GM21447 (cell line): Measurements from ENCODE around the gene EFNA3.

Experiments
- ATAC-seq: cut with Tn5 transposase; IDR thresholded peaks from one replicate; pipeline ENCODE4 v1.9.1; 2021; ENCODE audit not compliant: unreplicated experiment

Gene EFNA3

GRCh38 chr1:155128755-155129473, 50.3 kb downstream of the EFNA3 start:
- ATAC-seq: no peak

DNA sequence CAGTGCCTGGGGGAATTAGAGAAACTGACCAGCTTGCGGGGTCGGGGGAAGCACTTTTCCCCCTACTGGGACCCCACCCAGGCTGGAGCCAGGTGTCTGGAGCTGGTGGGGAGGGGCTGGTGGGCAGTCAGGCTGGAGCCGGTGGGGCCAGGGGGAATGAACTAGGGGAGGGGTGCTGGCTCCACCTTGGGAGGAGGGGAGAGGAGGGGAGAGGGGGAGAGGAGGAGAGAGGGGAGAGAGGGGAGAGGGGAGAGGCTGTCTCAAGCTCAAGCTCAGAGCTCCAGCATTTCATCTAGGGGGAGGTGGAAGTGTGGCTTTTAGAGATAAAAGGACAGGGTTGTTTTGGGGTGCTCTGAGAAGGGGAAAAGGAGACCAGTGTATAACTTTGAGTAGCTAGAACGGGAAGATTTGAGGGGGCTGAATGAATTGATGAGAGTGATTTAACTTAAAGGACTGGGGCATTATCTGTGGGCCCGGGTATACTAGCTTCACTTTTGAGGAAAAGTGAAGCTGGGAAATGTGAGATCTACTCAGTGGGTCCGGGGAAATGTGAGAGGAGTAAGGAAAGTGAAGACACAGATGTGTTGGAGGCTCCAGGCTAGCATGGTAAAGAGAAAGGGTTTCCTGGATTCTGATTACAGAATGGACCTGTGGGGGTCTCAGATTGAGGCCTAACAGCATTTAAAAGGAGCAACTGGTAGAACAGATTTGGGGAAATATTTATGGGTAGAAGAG, 51.8 kb downstream of the EFNA3 start:
- ATAC-seq: no peak

- ATAC-seq: no peak
Measured at GRCh38 chr1:155131285-155131684, 52.6 kb downstream of the EFNA3 start.

DNA sequence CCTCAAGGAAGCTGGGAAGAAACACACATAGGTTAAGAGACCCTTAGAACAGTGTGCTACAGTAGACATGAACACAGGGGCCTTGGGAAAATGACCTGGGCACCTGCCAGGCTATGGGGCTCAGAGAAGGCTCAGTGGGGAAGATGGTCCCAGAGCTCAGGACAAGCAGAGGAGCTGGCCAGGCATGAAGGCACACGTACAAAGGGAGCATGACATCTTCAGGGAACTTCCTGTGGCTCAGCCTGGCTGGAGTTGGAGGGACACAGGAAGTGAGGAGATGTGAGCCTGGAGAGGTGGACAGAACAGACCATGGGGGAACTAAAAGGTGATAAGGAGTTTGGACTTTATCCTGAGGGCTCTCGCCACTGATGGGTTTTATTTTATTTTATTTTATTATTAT, 53.2 kb downstream of the EFNA3 start:
- ATAC-seq: no peak

- ATAC-seq: no peak
Measured at GRCh38 chr1:155133799-155134281, 55.2 kb downstream of the EFNA3 start.

DNA sequence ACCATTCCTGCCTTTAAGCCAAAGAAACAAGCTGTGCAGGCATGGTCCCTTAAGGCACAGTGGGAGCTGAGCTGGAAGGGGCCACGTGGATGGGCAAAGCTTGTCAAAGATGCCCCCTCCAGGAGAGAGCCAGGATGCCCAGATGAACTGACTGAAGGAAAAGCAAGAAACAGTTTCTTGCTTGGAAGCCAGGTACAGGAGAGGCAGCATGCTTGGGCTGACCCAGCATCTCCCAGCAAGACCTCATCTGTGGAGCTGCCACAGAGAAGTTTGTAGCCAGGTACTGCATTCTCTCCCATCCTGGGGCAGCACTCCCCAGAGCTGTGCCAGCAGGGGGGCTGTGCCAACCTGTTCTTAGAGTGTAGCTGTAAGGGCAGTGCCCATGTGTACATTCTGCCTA, 55.7 kb downstream of the EFNA3 start:
- ATAC-seq: no peak

GRCh38 chr1:155134880-155135414, 56.3 kb downstream of the EFNA3 start:
- no peak for ATAC-seq

GRCh38 chr1:155135415-155136028, 56.9 kb downstream of the EFNA3 start, which contains the start of gene SLC50A1:
Gene SLC50A1 (plus strand): TSS chr1:155135852. CDS start chr1:155135912, 60 bp downstream.
- ATAC-seq: peak; percentile 63

- ATAC-seq: no peak
Measured at GRCh38 chr1:155136748-155137147, 58.1 kb downstream of the EFNA3 start.
